DOHH2 (cell line): ENCODE measurements around the gene MBOAT1.

Experiments
- CTCF ChIP-seq: fragments of 200-600 bp; sonication (generic); IDR thresholded peaks from one replicate; pipeline ENCODE4 v1.5.1; 2014; ENCODE audit warnings: antibody characterized with exemption, mild to moderate bottlenecking, low read depth, low read length; ENCODE audit not compliant: poor library complexity, severe bottlenecking
- EZH2phosphoT487 ChIP-seq: fragments of 200-600 bp; sonication (generic); IDR thresholded peaks from 2 replicates; pipeline ENCODE4 v1.6.1; 2017; ENCODE audit warnings: borderline replicate concordance, mild to moderate bottlenecking, antibody characterized with exemption, low read length, moderate library complexity, mixed read lengths

- TF ChIP-seq CTCF (no peak), EZH2phosphoT487 (no peak)
Measured at GRCh38 chr6:20213271-20213798, 1.1 kb upstream of the MBOAT1 start.
